AG09319 (cell line): ENCODE results near the gene FAM83G.

Experiments
- DNase-seq: peaks from one replicate; pipeline ENCODE4 v3.0.0-alpha.2; 2010; ENCODE audit warnings: low read depth; ENCODE audit errors: extremely low read depth
- TF ChIP-seq, protein P1 (sequence below): IDR thresholded peaks from 2 replicates; pipeline ENCODE4 v1.5.1; 2011; ENCODE audit warnings: low read depth, mild to moderate bottlenecking, inconsistent platforms, low read length, moderate library complexity

FAM83G gene

GRCh38 chr17:18981335-18981641, 23.3 kb downstream of the FAM83G start:
- no peak for DNase-seq
- TF ChIP-seq, protein P1, sequence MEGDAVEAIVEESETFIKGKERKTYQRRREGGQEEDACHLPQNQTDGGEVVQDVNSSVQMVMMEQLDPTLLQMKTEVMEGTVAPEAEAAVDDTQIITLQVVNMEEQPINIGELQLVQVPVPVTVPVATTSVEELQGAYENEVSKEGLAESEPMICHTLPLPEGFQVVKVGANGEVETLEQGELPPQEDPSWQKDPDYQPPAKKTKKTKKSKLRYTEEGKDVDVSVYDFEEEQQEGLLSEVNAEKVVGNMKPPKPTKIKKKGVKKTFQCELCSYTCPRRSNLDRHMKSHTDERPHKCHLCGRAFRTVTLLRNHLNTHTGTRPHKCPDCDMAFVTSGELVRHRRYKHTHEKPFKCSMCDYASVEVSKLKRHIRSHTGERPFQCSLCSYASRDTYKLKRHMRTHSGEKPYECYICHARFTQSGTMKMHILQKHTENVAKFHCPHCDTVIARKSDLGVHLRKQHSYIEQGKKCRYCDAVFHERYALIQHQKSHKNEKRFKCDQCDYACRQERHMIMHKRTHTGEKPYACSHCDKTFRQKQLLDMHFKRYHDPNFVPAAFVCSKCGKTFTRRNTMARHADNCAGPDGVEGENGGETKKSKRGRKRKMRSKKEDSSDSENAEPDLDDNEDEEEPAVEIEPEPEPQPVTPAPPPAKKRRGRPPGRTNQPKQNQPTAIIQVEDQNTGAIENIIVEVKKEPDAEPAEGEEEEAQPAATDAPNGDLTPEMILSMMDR: no peak

GRCh38 chr17:18980682-18981334, 23.8 kb downstream of the FAM83G start:
- TF ChIP-seq, protein P1: no peak
- no peak for DNase-seq

GRCh38 chr17:18978655-18979054, 25.9 kb downstream of the FAM83G start:
- TF ChIP-seq, protein P1: no peak
- no peak for DNase-seq

DNA sequence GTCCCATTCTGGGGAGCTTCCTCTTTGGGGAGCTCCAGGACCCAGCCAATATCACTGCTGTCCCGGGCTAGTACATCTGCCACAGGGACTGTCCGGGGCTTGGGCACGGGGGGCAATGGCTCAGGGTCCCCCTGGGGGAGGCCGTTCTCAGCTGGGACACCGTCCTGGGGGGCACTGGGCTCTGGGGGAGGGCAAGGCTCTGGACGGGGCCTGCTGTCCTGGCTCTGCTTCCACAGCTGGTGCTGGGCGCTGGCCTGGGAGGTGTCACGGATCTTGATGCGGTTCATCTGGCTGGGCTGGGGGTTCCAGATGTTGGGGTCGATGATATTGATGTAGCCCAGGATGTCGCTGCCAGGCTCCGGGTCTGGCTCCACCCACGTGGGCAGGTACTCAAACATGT, 26.5 kb downstream of the FAM83G start:
- TF ChIP-seq, protein P1: no peak

DNA sequence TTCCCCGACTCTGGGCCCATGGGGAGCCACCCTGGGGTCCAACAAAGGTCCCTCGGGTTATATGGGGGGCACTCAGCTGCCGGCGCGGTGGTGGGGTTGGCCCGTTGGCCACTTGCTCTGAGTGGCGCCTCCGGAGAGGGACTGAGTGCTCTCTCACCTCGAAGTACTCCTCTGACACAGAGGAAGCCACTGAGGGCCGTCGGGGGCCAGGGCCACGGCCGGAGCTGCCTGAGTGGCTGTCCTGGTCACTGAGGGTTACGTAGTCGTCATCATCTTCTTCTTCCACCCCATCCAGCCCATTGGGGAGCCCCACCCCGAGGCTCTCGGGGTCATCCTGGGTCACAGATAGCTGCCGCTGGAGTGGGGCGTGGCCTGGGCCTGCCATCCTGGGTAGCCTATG, 26.9 kb downstream of the FAM83G start:
- DNase-seq: no peak
- TF ChIP-seq, protein P1: no peak

More for the DNA sequence above, 26.5 kb downstream of the FAM83G start:
- no peak for DNase-seq

DNA sequence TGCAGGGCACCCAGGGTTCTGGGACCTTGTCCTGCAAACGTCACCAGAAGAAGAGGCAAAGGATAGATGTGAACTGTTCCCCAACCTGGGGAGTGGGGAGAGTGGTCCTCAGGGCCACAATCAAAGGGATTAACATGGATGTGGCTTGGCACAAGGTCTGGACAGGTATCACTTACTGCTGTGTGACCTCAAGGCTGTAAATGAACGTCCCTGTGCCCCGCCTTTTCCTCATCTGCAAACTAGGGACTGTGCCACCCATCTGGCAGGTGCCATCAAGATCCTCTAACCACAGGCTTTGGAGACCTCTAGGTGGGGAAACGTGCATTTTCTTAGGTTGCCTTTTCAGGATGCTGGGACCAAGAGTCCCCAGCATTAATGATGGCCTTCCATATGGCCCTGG, 27.5 kb downstream of the FAM83G start:
- TF ChIP-seq, protein P1: no peak
- DNase-seq: no peak

- TF ChIP-seq, protein P1: no peak
- no peak for DNase-seq
Measured at GRCh38 chr17:18976201-18976600, 28.4 kb downstream of the FAM83G start.
